Fibroblast of lung (primary cell): ENCODE measurements around the gene LARP1. TPM values are rescaled to one million over a fixed set of nuclear protein-coding genes. Genes with fewer than 3 reads are reported as not detected.
"Not testable (repeated sequence)": the region's sequence is repeated elsewhere in the genome, so short reads cannot be mapped to it uniquely, and the experiment has no call there.

Source experiments
- DNase-seq, 2 donors: peaks; one replicate each; pipeline versions ENCODE4 v3.0.0 to v3.0.0-alpha.2; 2010; ENCODE audit warnings: low read depth in 2 of 2
- H2AFZ ChIP-seq: 2 replicates; pipeline ENCODE4 v1.5.1; 2012; ENCODE audit warnings: low read length, control low read depth, inconsistent platforms
- H3K27ac ChIP-seq: 2 replicates; pipeline ENCODE4 v1.5.1; 2011; ENCODE audit warnings: low read length, control low read depth; ENCODE audit not compliant: insufficient read depth
- H3K27me3 ChIP-seq: 2 replicates; pipeline ENCODE4 v1.5.1; 2011; ENCODE audit warnings: mild to moderate bottlenecking, low read length; ENCODE audit not compliant: control insufficient read depth, insufficient read depth
- H3K36me3 ChIP-seq: 2 replicates; pipeline ENCODE4 v1.5.1; 2011; ENCODE audit warnings: low read length; ENCODE audit not compliant: control insufficient read depth, insufficient read depth
- H3K4me1 ChIP-seq: 2 replicates; pipeline ENCODE4 v1.5.1; 2011; ENCODE audit warnings: low read length; ENCODE audit not compliant: control insufficient read depth, insufficient read depth; ENCODE audit errors: extremely low read depth
- H3K4me2 ChIP-seq: 2 replicates; pipeline ENCODE4 v1.5.1; 2011; ENCODE audit warnings: low read length, control low read depth; ENCODE audit not compliant: insufficient read depth; ENCODE audit errors: extremely low read depth
- H3K4me3 ChIP-seq, 4 experiments: fragments of 200-600 bp in 1 of 4; sonication (generic) in 1 of 4; replicated peaks in 1 of 4; 2 replicates each; pipeline ENCODE4 v1.5.1; 2011 to 2016; ENCODE audit warnings: low read length in 4 of 4, low read depth in 3 of 4, mild to moderate bottlenecking in 3 of 4, control low read depth in 2 of 4, inconsistent platforms in 1 of 4, mixed read lengths in 1 of 4; ENCODE audit not compliant: insufficient read depth in 1 of 4; ENCODE audit errors: control extremely low read depth in 1 of 4
- H3K79me2 ChIP-seq: 2 replicates; pipeline ENCODE4 v1.5.1; 2012; ENCODE audit warnings: mild to moderate bottlenecking, low read length, inconsistent platforms; ENCODE audit not compliant: control insufficient read depth, insufficient read depth
- H3K9ac ChIP-seq: 2 replicates; pipeline ENCODE4 v1.5.1; 2011; ENCODE audit warnings: mild to moderate bottlenecking, low read length, control low read depth; ENCODE audit not compliant: insufficient read depth
- H3K9me3 ChIP-seq: 2 replicates; pipeline ENCODE4 v1.5.1; 2012; ENCODE audit warnings: low read depth, low read length; ENCODE audit not compliant: control insufficient read depth, insufficient read depth
- H4K20me1 ChIP-seq: 2 replicates; pipeline ENCODE4 v1.5.1; 2011; ENCODE audit warnings: low read length; ENCODE audit not compliant: control insufficient read depth, insufficient read depth; ENCODE audit errors: extremely low read depth
- CTCF ChIP-seq, 2 donors: IDR thresholded peaks in 1 of 2; conservative IDR thresholded peaks in 1 of 2; 1 replicate in 1 of 2; 2 replicates in 1 of 2; pipeline ENCODE4 v1.5.1; 2011 to 2012; ENCODE audit warnings: low read length in 2 of 2, control low read depth in 1 of 2, inconsistent platforms in 1 of 2, low read depth in 1 of 2, mild to moderate bottlenecking in 1 of 2
- EZH2 ChIP-seq: IDR thresholded peaks from 2 replicates; pipeline ENCODE4 v1.5.1; 2012; ENCODE audit warnings: low read length, control low read depth, mild to moderate bottlenecking; ENCODE audit errors: missing control alignments
- polyA plus RNA-seq, 2 donors: library from polyadenylated mRNA; depleted of rRNA in 1 of 2; stranded (reverse) in 1 of 2; unstranded in 1 of 2; fragments of >200 nt; gene quantifications; 2 replicates each; pipeline ENCODE4 v1.2.1, GENCODE V29; 2011 to 2012; ENCODE audit warnings: missing spikeins in 1 of 2
- total RNA-seq: library from RNA; depleted of rRNA; stranded (reverse); fragments of >200 nt; gene quantifications from 2 replicates; pipeline ENCODE4 v1.2.1, GENCODE V29; 2014

The LARP1 gene
- total and polyA plus RNA-seq, 2 donors (not counting 1 experiment from before 2014, with no cell fraction given) = 51.0 to 81.3 TPM

- no peaks in the 10 kb centered on the region for H3K36me3 ChIP-seq
- no peak for DNase-seq
- H2AFZ ChIP-seq = no peak overlapping the region
- no peak overlapping the region for H3K9ac ChIP-seq
- TF ChIP-seq CTCF (conservative IDR thresholded peaks at IDR 0.05 in 1 of 2, IDR thresholded peaks at IDR 0.05 in 1 of 2; ENCODE audit: low read depth in 1 of 2, low read length in 2 of 2) (no peak), EZH2 (no peak)
- no peaks in the 10 kb centered on the region for H3K27me3 ChIP-seq
- H3K9me3 ChIP-seq = no peaks in the 10 kb centered on the region
- H3K27ac ChIP-seq = no peak overlapping the region
- peaks cover 2% of the 10 kb centered on the region for H3K4me1 ChIP-seq
- no peaks in the 10 kb centered on the region for H3K79me2 ChIP-seq
- H4K20me1 ChIP-seq = no peaks in the 10 kb centered on the region
- H3K4me3 ChIP-seq = no peak overlapping the region
- no peak overlapping the region for H3K4me2 ChIP-seq
Observed at GRCh38 chr5:154743812-154744211, 11.4 kb upstream of the LARP1 start.

- H3K4me1 ChIP-seq = peaks cover 2% of the 10 kb centered on the region
- H3K36me3 ChIP-seq = no peaks in the 10 kb centered on the region
- no peaks in the 10 kb centered on the region for H3K27me3 ChIP-seq
- H3K27ac ChIP-seq = no peak overlapping the region
- no peaks in the 10 kb centered on the region for H4K20me1 ChIP-seq
- H3K9ac ChIP-seq = no peak overlapping the region
- H2AFZ ChIP-seq = no peak overlapping the region
- H3K79me2 ChIP-seq = no peaks in the 10 kb centered on the region
- no peak for DNase-seq
- no peak for TF ChIP-seq EZH2
- H3K4me2 ChIP-seq = no peak overlapping the region
- no peaks in the 10 kb centered on the region for H3K9me3 ChIP-seq
- H3K4me3 ChIP-seq = no peak overlapping the region
Observed at GRCh38 chr5:154745349-154745748, 9.8 kb upstream of the LARP1 start.

GRCh38 chr5:154749491-154749890, 5.7 kb upstream of the LARP1 start:
- TF ChIP-seq CTCF (conservative IDR thresholded peaks at IDR 0.05 in 1 of 2, IDR thresholded peaks at IDR 0.05 in 1 of 2; ENCODE audit: low read depth in 1 of 2, low read length in 2 of 2) (no peak), EZH2 (no peak)

GRCh38 chr5:154750641-154751040, 4.5 kb upstream of the LARP1 start:
- H3K4me2 ChIP-seq, H3K9ac ChIP-seq, H3K36me3 ChIP-seq, H3K4me3 ChIP-seq, H3K79me2 ChIP-seq, H3K9me3 ChIP-seq, H2AFZ ChIP-seq, DNase-seq, H3K27me3 ChIP-seq, H3K27ac ChIP-seq, H4K20me1 ChIP-seq: not testable (repeated sequence)
- H3K4me1 ChIP-seq = peaks cover 15% of the 10 kb centered on the region

More at GRCh38 chr5:154749491-154749890, 5.7 kb upstream of the LARP1 start:
- no peak for DNase-seq
- Histone ChIP-seq H3K4me3 (no peak overlapping the region), H3K36me3 (no peaks in the 10 kb centered on the region), H3K4me2 (no peak overlapping the region), H3K27ac (no peak overlapping the region), H3K9me3 (no peaks in the 10 kb centered on the region), H3K27me3 (no peaks in the 10 kb centered on the region), H3K4me1 (peaks cover 11% of the 10 kb centered on the region), H3K9ac (no peak overlapping the region), H3K79me2 (no peaks in the 10 kb centered on the region), H2AFZ (no peak overlapping the region), H4K20me1 (no peaks in the 10 kb centered on the region)
